Activated naive CD4-positive, alpha-beta T cell treated with anti-CD3 and anti-CD28 coated beads, Interleukin-2, amount 50 U/mL, for 24 hours (primary cell): ENCODE data around the gene EIF2D.
"Not testable (repeated sequence)": the region's sequence is repeated elsewhere in the genome, so short reads cannot be mapped to it uniquely, and the experiment has no call there.

Experiments used
- H3K27ac Mint-ChIP-seq: one replicate; pipeline ENCODE4 v1.8.0; 2021; ENCODE audit warnings: mild to moderate bottlenecking, mixed read lengths
- H3K27me3 Mint-ChIP-seq: one replicate; pipeline ENCODE4 v1.8.0; 2021; ENCODE audit warnings: mixed read lengths
- H3K36me3 Mint-ChIP-seq: one replicate; pipeline ENCODE4 v1.8.0; 2021; ENCODE audit warnings: mixed read lengths
- H3K4me1 Mint-ChIP-seq: one replicate; pipeline ENCODE4 v1.8.0; 2021; ENCODE audit warnings: mixed read lengths
- H3K4me3 Mint-ChIP-seq: one replicate; pipeline ENCODE4 v1.8.0; 2021; ENCODE audit warnings: mild to moderate bottlenecking, mixed read lengths
- H3K9me3 Mint-ChIP-seq: one replicate; pipeline ENCODE4 v1.8.0; 2021; ENCODE audit warnings: mixed read lengths

The EIF2D gene

GRCh38 chr1:206646504-206646903 is 34.2 kb upstream of the EIF2D start:
- Mint-ChIP-seq H3K27me3 (no peaks in the 10 kb centered on the region), H3K4me1 (no peaks in the 10 kb centered on the region), H3K36me3 (no peaks in the 10 kb centered on the region), H3K9me3 (no peaks in the 10 kb centered on the region), H3K4me3 (no peak overlapping the region), H3K27ac (no peak overlapping the region)

- Mint-ChIP-seq H3K4me1 (no peaks in the 10 kb centered on the region), H3K36me3 (no peaks in the 10 kb centered on the region), H3K27ac (no peak overlapping the region), H3K27me3 (no peaks in the 10 kb centered on the region), H3K9me3 (no peaks in the 10 kb centered on the region), H3K4me3 (no peak overlapping the region)
Measured at GRCh38 chr1:206643118-206643698, 30.9 kb upstream of the EIF2D start.

DNA sequence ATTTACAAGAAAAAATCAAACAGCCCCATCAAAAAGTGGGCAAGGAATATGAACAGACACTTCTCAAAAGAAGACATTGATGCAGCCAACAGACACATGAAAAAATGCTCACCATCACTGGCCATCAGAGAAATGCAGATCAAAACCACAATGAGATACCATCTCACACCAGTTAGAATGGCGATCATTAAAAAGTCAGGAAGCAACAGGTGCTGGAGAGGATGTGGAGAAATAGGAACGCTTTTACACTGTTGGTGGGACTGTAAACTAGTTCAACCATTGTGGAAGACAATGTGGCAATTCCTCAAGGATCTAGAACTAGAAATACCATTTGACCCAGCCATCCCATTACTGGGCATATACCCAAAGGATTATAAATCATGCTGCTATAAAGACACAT is 29.8 kb upstream of the EIF2D start:
- H3K27ac Mint-ChIP-seq, H3K27me3 Mint-ChIP-seq, H3K36me3 Mint-ChIP-seq, H3K4me1 Mint-ChIP-seq, H3K9me3 Mint-ChIP-seq, H3K4me3 Mint-ChIP-seq: not testable (repeated sequence)

DNA sequence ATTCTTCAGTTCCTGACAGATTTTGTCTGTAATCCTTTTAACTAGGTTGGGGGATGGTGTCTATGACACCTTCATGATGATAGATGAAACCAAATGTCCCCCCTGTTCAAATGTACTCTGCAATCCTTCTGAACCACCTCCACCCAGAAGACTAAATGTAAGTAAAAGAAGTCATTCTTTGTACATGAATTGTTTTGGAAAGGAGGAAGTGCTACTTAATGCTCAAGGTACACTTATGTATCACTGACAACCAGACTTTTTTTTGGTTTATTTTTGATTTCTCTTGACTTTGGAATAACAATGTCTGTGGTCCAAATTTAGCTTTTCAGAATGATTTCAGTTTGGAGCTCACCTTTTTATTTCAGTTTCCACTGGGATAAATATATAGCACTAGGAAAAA is 25.3 kb upstream of the EIF2D start:
- Mint-ChIP-seq H3K4me3 (no peak overlapping the region), H3K36me3 (no peaks in the 10 kb centered on the region), H3K27ac (no peak overlapping the region), H3K9me3 (no peaks in the 10 kb centered on the region), H3K27me3 (peaks cover 3% of the 10 kb centered on the region), H3K4me1 (peaks cover 15% of the 10 kb centered on the region)

DNA sequence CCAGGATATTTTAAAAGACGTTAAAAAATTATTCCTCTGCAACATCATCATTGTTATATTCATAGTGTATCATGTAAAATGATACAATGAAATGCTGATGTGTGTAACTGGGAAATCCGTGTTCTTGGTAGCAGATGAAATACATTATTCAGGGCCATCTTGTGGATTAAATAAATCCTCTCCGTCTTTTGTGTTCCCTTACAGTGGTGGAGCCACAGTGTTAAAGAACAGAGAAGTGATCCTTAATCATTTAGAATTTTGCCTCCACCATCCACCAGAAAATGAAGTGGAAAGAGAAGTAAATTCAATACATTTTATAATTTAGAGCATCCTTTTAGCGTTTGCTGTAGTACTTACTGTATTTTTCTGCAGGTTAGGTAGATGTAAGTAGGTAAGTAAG is 24.4 kb upstream of the EIF2D start:
- H3K27ac Mint-ChIP-seq, result no peak overlapping the region
- no peak overlapping the region for H3K4me3 Mint-ChIP-seq

DNA sequence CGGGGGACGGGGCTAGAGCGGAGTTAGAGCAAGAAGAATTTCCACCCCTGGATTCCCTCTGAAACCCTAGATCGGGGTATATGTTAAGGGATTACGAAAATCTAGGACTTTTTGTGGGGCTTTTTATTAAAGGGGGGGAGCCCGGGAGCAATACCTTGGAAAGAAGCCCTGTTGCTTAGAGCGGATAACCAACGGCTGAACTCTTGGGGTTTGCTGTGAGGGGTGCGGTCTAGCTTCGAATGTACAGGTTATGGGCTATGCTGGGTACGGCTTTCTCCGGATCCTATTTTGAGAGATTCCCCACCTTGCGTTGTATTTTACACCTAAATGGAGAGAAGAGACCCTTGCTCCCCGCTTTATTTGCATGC is 23.7 kb upstream of the EIF2D start:
- peaks cover 4% of the 10 kb centered on the region for H3K27me3 Mint-ChIP-seq
- H3K4me3 Mint-ChIP-seq, result peak overlapping the region; percentile 91
- H3K36me3 Mint-ChIP-seq, result no peaks in the 10 kb centered on the region
- H3K27ac Mint-ChIP-seq, result no peak overlapping the region
- H3K4me1 Mint-ChIP-seq, result peaks cover 15% of the 10 kb centered on the region
- H3K9me3 Mint-ChIP-seq, result no peaks in the 10 kb centered on the region

More for the DNA sequence above, 24.4 kb upstream of the EIF2D start:
- peaks cover 4% of the 10 kb centered on the region for H3K27me3 Mint-ChIP-seq
- peaks cover 15% of the 10 kb centered on the region for H3K4me1 Mint-ChIP-seq
- H3K9me3 Mint-ChIP-seq, result no peaks in the 10 kb centered on the region
- no peaks in the 10 kb centered on the region for H3K36me3 Mint-ChIP-seq

DNA sequence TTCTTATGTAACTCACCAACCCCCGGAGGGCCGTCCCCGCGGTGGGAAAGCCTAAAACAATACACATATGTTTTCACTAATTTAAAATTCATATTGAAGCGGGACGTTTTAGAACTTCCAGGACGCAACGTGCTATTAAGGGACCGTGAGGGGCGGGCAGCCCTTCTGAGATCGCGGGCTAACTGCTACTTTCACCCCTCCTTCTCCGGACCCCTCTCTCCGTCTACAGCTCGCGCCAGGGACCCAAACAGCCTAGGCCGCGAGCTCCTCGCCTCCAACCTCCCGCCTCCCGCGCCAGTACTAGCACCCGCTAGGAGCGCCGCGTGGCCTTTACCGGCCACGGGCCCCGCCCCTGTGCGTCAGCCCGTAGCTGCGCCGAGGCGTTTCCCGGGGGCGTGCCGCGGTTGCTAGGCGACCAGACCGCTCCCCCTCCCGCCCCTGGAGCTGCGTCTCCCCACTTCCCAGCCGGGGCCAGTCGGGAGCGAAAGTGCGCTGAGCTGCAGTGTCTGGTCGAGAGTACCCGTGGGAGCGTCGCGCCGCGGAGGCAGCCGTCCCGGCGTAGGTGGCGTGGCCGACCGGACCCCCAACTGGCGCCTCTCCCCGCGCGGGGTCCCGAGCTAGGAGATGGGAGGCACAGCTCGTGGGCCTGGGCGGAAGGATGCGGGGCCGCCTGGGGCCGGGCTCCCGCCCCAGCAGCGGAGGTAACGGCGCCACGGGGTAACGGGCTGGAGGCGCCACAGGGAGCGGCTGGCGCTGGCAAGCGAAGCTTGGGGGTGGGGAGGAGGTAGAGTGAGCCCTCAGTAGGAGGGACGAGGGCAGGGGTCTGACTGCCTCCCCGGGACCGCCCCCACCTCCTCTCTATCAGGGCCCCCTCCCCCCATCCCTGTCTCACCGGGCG is 23.1 kb upstream of the EIF2D start, which contains the start of gene DYRK3:
TSS of gene DYRK3 (plus strand) at position 457 of the 898 bp plus-strand sequence. CDS start at position 625, 168 bp downstream.
- Mint-ChIP-seq H3K27ac (peak within 1 kb of the TSS; percentile 93), H3K27me3 (peaks cover 4% of the 10 kb centered on the region), H3K4me3 (peak within 1 kb of the TSS; percentile 91), H3K4me1 (peaks cover 15% of the 10 kb centered on the region), H3K9me3 (no peaks in the 10 kb centered on the region), H3K36me3 (no peaks in the 10 kb centered on the region)

- Mint-ChIP-seq H3K4me1 (peaks cover 15% of the 10 kb centered on the region), H3K27me3 (peaks cover 5% of the 10 kb centered on the region), H3K9me3 (no peaks in the 10 kb centered on the region), H3K27ac (peak overlapping the region; percentile 93), H3K4me3 (peak overlapping the region; percentile 91), H3K36me3 (no peaks in the 10 kb centered on the region)
Measured at GRCh38 chr1:206634365-206635079, 22.3 kb upstream of the EIF2D start.

DNA sequence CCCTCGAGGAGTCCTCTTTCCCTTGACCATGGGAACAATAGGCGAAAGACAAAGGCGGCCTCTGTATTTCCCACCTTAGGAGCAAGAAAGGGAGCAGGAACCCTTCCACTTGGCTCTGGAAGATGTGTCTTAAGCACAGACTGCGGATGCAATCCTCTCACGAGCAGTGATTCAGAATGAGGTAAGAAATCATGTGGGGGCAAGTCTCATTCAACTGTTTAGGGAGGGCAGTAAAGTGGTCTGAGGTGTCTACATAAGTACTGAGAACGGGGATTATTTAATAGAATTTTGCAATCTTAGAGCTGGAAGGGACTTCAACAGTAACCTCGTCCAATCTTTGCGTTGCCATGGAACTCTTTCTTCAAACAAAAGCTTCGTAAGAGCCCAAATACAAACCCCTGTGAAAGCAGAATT is 21.4 kb upstream of the EIF2D start:
- Mint-ChIP-seq H3K4me1 (peaks cover 15% of the 10 kb centered on the region), H3K9me3 (no peaks in the 10 kb centered on the region), H3K4me3 (no peak overlapping the region), H3K27me3 (peaks cover 5% of the 10 kb centered on the region), H3K27ac (no peak overlapping the region), H3K36me3 (no peaks in the 10 kb centered on the region)

GRCh38 chr1:206631085-206631509 is 18.8 kb upstream of the EIF2D start:
- H3K27me3 Mint-ChIP-seq, result peaks cover 5% of the 10 kb centered on the region
- no peaks in the 10 kb centered on the region for H3K9me3 Mint-ChIP-seq
- no peak overlapping the region for H3K4me3 Mint-ChIP-seq
- H3K27ac Mint-ChIP-seq, result no peak overlapping the region
- H3K4me1 Mint-ChIP-seq, result peaks cover 9% of the 10 kb centered on the region
- no peaks in the 10 kb centered on the region for H3K36me3 Mint-ChIP-seq

- Mint-ChIP-seq H3K4me1 (no peaks in the 10 kb centered on the region), H3K9me3 (no peaks in the 10 kb centered on the region), H3K4me3 (no peak overlapping the region), H3K27me3 (peaks cover 5% of the 10 kb centered on the region), H3K27ac (no peak overlapping the region), H3K36me3 (no peaks in the 10 kb centered on the region)
Measured at GRCh38 chr1:206628916-206629315, 16.7 kb upstream of the EIF2D start.

- H3K9me3 Mint-ChIP-seq, H3K27me3 Mint-ChIP-seq, H3K27ac Mint-ChIP-seq, H3K4me3 Mint-ChIP-seq, H3K36me3 Mint-ChIP-seq, H3K4me1 Mint-ChIP-seq: not testable (repeated sequence)
Measured at GRCh38 chr1:206626396-206626795, 14.1 kb upstream of the EIF2D start.

- Mint-ChIP-seq H3K9me3 (no peaks in the 10 kb centered on the region), H3K27ac (peak overlapping the region; percentile 93), H3K36me3 (peaks cover 14% of the 10 kb centered on the region), H3K27me3 (no peaks in the 10 kb centered on the region), H3K4me1 (peaks cover 44% of the 10 kb centered on the region), H3K4me3 (peak overlapping the region; percentile 68)
Measured at GRCh38 chr1:206609229-206609991, 2.9 kb downstream of the EIF2D start.

GRCh38 chr1:206608108-206608698 is 4.1 kb downstream of the EIF2D start:
- Mint-ChIP-seq H3K4me1 (peaks cover 44% of the 10 kb centered on the region), H3K36me3 (peaks cover 14% of the 10 kb centered on the region), H3K4me3 (no peak overlapping the region), H3K27ac (peak overlapping the region; percentile 4), H3K9me3 (no peaks in the 10 kb centered on the region), H3K27me3 (no peaks in the 10 kb centered on the region)

GRCh38 chr1:206606867-206607266 is 5.4 kb downstream of the EIF2D start:
- H3K9me3 Mint-ChIP-seq, result no peaks in the 10 kb centered on the region
- no peaks in the 10 kb centered on the region for H3K27me3 Mint-ChIP-seq
- H3K4me1 Mint-ChIP-seq, result peaks cover 41% of the 10 kb centered on the region
- H3K27ac Mint-ChIP-seq, result no peak overlapping the region
- H3K36me3 Mint-ChIP-seq, result peaks cover 14% of the 10 kb centered on the region
- no peak overlapping the region for H3K4me3 Mint-ChIP-seq
